ENCODE results near the gene ACAP1.
A peak's percentile ranks its signal among the peaks of the same experiment; 100 is the strongest.
"Not testable (repeated sequence)": the region's sequence is repeated elsewhere in the genome, so short reads cannot be mapped to it uniquely, and the experiment has no call there.

The ACAP1 gene

DNA sequence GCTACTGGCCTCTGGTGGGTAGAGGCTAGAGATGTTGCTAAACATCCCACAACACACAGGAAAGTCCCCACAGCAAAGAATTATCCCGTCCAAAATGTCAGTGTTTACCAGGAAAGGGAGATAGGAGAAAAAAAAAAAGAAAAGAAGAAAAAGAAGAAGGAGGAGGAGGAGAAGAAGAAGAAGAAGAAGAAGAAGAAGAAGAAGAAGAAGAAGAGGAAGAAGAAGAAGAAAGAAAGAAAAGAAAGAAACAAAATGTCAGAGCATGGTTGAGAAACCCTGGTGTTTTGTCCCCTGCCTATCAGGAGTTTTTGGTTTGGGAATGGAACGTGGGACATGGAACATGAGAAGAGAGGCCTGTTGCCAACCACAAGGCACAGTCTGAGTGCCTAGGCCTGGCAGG lies 21.1 kb downstream of the ACAP1 start:
- ChIA-PET POLR2A (ENCODE audit: low non-redundant PET) (no interaction called here), CTCF (no interaction called here)
- H3K27ac ChIP-seq, result no peak overlapping the region
- DNase-seq (ENCODE audit: low spot score), result no peak
- no peak for TF ChIP-seq CTCF (conservative IDR thresholded peaks at IDR 0.05; ENCODE audit: low read depth)

DNA sequence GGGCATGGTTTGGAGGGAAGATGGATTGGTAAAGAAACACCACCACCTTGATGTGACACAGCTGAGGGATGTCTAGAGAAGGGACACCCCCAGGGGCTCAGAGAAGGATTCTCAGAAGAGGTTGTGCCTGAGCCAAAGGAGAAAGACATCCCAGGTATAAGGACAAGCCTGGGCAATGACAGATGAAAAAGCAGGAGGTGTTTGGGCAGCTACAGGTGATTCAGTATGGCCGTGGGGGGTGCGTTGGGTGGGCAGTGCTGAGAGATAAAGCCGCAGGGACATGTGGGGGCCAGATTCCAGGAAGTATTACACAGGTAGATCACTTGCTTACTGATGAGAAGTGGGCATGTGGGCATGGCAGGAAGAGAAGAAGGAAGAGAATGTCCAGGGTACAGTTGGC lies 25.6 kb downstream of the ACAP1 start:
- TF ChIP-seq CTCF (conservative IDR thresholded peaks at IDR 0.05; ENCODE audit: low read depth), result no peak
- POLR2A ChIA-PET (ENCODE audit: low non-redundant PET), result interaction anchor here (0.8 kb wide), 1 partner anchor 18 kb away, joined by 6 read pairs; no protein-coding TSS in a partner anchor
- CTCF ChIA-PET, result interaction anchor here (0.7 to 1.0 kb wide), 4 partner anchors 11 to 712 kb away, joined by 3 read pairs; partner anchors contain the start of gene PLSCR3

DNA sequence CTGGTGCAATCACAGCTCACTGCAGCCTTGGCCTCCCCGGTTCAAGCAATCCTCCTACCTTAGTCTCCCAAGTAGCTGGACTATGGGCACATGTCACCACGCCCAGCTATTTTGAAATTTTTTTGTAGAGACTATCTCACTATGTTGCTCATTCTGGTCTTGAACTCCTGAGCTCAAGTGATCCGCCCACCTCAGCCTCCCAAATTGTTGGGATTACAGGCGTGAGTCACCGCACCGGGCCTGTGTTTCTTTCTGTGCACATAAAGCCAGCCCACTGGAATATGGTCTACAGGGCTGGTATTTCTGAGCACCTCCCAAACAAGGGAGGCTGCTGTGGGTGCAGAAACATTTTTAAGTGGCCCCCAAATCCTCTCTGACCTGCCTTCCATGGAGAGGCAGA lies 27.0 kb downstream of the ACAP1 start:
- POLR2A ChIA-PET (ENCODE audit: low non-redundant PET), result interaction anchor here (0.6 kb wide), 1 partner anchor 415 kb away, joined by 10 read pairs; no protein-coding TSS in a partner anchor

More for the DNA sequence above, 25.6 kb downstream of the ACAP1 start:
- DNase-seq (ENCODE audit: low spot score), result no peak
- no peak overlapping the region for H3K27ac ChIP-seq

GRCh38 chr17:7365963-7366362 lies 29.6 kb downstream of the ACAP1 start:
- H3K27ac ChIP-seq; DNase-seq (ENCODE audit: low spot score); POLR2A ChIA-PET (ENCODE audit: low non-redundant PET): not testable (repeated sequence)
- CTCF ChIA-PET, result interaction anchor here (0.6 kb wide), 1 partner anchor 85 kb away, joined by 3 read pairs; no protein-coding TSS in a partner anchor

More for the DNA sequence above, 27.0 kb downstream of the ACAP1 start:
- peak overlapping the region; percentile 39 for H3K27ac ChIP-seq
- no peak for DNase-seq (ENCODE audit: low spot score)
- CTCF ChIA-PET, result interaction anchor here (0.6 kb wide), 1 partner anchor 121 kb away, joined by 4 read pairs; the partner anchor contains the start of gene POLR2A
- TF ChIP-seq CTCF (conservative IDR thresholded peaks at IDR 0.05; ENCODE audit: low read depth), result no peak

DNA sequence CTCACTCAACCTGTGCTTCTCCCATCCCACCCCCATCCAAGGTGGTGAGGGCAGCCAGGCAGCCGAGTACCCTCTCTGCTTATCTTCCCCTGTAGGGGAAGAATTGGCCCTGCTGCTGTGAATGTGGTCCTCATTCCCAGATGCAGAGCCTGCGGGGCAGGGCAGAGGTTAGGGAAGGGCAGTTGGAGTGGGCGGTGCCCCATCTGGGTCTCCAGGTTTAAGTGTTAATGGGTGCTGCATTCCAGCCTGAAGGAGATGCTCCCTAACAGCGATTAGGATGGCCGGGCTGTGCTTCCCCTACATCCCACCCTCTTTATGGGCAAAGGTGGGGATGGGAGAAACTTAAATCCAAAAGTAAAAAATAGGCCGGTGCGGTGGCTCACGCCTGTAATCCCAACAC lies 30.8 kb downstream of the ACAP1 start:
- ChIA-PET CTCF (interaction anchor here (0.6 kb wide), 1 partner anchor 13 kb away, joined by 3 read pairs; no protein-coding TSS in a partner anchor), POLR2A (ENCODE audit: low non-redundant PET) (no interaction called here)
- no peak for DNase-seq (ENCODE audit: low spot score)
- no peak for TF ChIP-seq CTCF (conservative IDR thresholded peaks at IDR 0.05; ENCODE audit: low read depth)
- H3K27ac ChIP-seq, result no peak overlapping the region

GRCh38 chr17:7367918-7368598 lies 31.7 kb downstream of the ACAP1 start:
- no peak overlapping the region for H3K27ac ChIP-seq
- no peak for TF ChIP-seq CTCF (conservative IDR thresholded peaks at IDR 0.05; ENCODE audit: low read depth)
- CTCF ChIA-PET, result interaction anchor here (0.8 kb wide), 1 partner anchor 12 kb away, joined by 4 read pairs; no protein-coding TSS in a partner anchor
- DNase-seq (ENCODE audit: low spot score), result no peak
- POLR2A ChIA-PET (ENCODE audit: low non-redundant PET), result interaction anchor here (0.6 kb wide), 1 partner anchor 13 kb away, joined by 3 read pairs; no protein-coding TSS in a partner anchor

GRCh38 chr17:7368599-7368994 lies 32.3 kb downstream of the ACAP1 start:
- H3K27ac ChIP-seq; POLR2A ChIA-PET (ENCODE audit: low non-redundant PET); DNase-seq (ENCODE audit: low spot score): not testable (repeated sequence)
- CTCF ChIA-PET, result interaction anchor here (0.8 kb wide), 1 partner anchor 13 kb away, joined by 4 read pairs; no protein-coding TSS in a partner anchor
